K562 (cell line): ENCODE measurements around the gene ORMDL1. TPM values are rescaled to one million over a fixed set of nuclear protein-coding genes. Genes with fewer than 3 reads are reported as not detected.

Source experiments
- ATF1 ChIP-seq, 2 experiments: fragments of 450-650 bp in 1 of 2; IDR thresholded peaks; 2 replicates each; pipeline ENCODE4 v1.6.1; 2016; ENCODE audit warnings: missing compliant biosample characterization in 1 of 2, missing genetic modification characterization in 1 of 2
- ATF7 ChIP-seq: fragments of 450-650 bp; IDR thresholded peaks from 2 replicates; pipeline ENCODE4 v1.7.1; 2014; ENCODE audit warnings: mild to moderate bottlenecking, moderate library complexity
- CBFA2T2 ChIP-seq: fragments of 450-650 bp; conservative IDR thresholded peaks from 2 replicates; pipeline ENCODE4 v1.6.1; 2017; ENCODE audit warnings: mild to moderate bottlenecking
- ERF ChIP-seq: fragments of 450-650 bp; formaldehyde crosslinking; IDR thresholded peaks from 2 replicates; pipeline ENCODE4 v1.4.0; 2020; ENCODE audit warnings: mild to moderate bottlenecking, mixed read lengths
- GABPB1 ChIP-seq: sonication (generic); formaldehyde crosslinking; IDR thresholded peaks from 2 replicates; pipeline ENCODE4 v1.8.0; 2022; ENCODE audit warnings: mild to moderate bottlenecking, missing genetic modification reagents
- KDM2B ChIP-seq: fragments of 250-450 bp; sonication (Bioruptor Pico); IDR thresholded peaks from 2 replicates; pipeline ENCODE4 v1.8.0; 2021; ENCODE audit warnings: mild to moderate bottlenecking, moderate library complexity
- LCOR ChIP-seq: sonication (generic); formaldehyde crosslinking; IDR thresholded peaks from 2 replicates; pipeline ENCODE4 v1.8.0; 2022; ENCODE audit warnings: mild to moderate bottlenecking, missing genetic modification reagents
- NEUROD1 ChIP-seq: fragments of 150-350 bp; IDR thresholded peaks from 2 replicates; pipeline ENCODE4 v1.6.1; 2014; ENCODE audit warnings: borderline replicate concordance, low read length, low read depth; ENCODE audit not compliant: partially characterized antibody
- NFXL1 ChIP-seq: fragments of 450-650 bp; formaldehyde crosslinking; IDR thresholded peaks from 2 replicates; pipeline ENCODE4 v1.4.0; 2021; ENCODE audit warnings: mild to moderate bottlenecking
- NR1H2 ChIP-seq: sonication (generic); formaldehyde crosslinking; IDR thresholded peaks from 2 replicates; pipeline ENCODE4 v1.4.0; 2020; ENCODE audit warnings: mild to moderate bottlenecking, missing genetic modification reagents
- NR2C2 ChIP-seq, 2 experiments: fragments of 200-800 bp in 1 of 2; sonication (Bioruptor generic) in 1 of 2; sonication (generic) in 1 of 2; formaldehyde crosslinking in 1 of 2; IDR thresholded peaks; 2 replicates each; pipeline versions ENCODE4 v1.6.1 to v1.8.0; 2016 to 2022; ENCODE audit warnings: mild to moderate bottlenecking in 1 of 2, missing compliant biosample characterization in 1 of 2, missing genetic modification characterization in 1 of 2, missing genetic modification reagents in 1 of 2
- SREBF2 ChIP-seq: sonication (generic); formaldehyde crosslinking; IDR thresholded peaks from 2 replicates; pipeline ENCODE4 v1.4.0; 2020; ENCODE audit warnings: mild to moderate bottlenecking, missing genetic modification reagents
- TAF9B ChIP-seq: fragments of 450-650 bp; IDR thresholded peaks from 2 replicates; pipeline ENCODE4 v1.6.1; 2018; ENCODE audit warnings: mild to moderate bottlenecking; ENCODE audit not compliant: partially characterized antibody
- TBP ChIP-seq: optimal IDR thresholded peaks from 2 replicates; pipeline ENCODE3; 2011; ENCODE audit warnings: low read depth, low read length, improper control_type of control experiment
- TCF7 ChIP-seq: sonication (generic); IDR thresholded peaks from 2 replicates; pipeline ENCODE4 v1.6.1; 2016; ENCODE audit warnings: antibody characterized with exemption, borderline replicate concordance
- TSC22D4 ChIP-seq: fragments of 450-650 bp; IDR thresholded peaks from 2 replicates; pipeline ENCODE4 v1.6.1; 2016; ENCODE audit warnings: missing genetic modification characterization, missing biosample characterization, control low read depth
- ZNF174 ChIP-seq: fragments of 250-450 bp; sonication (Bioruptor Pico); IDR thresholded peaks from 2 replicates; pipeline ENCODE4 v1.4.0; 2020; ENCODE audit warnings: mild to moderate bottlenecking
- ZNF76 ChIP-seq: fragments of 250-450 bp; sonication (Bioruptor Pico); IDR thresholded peaks from 2 replicates; pipeline ENCODE4 v1.4.0; 2020; ENCODE audit warnings: mild to moderate bottlenecking, moderate library complexity, borderline replicate concordance
- polyA plus RNA-seq, 8 experiments: library from polyadenylated mRNA; depleted of rRNA in 4 of 8; stranded (reverse) in 5 of 8; unstranded in 3 of 8; fragments of >200 nt; fragmentation: Nextera tagmentation in 2 of 8; fragmentation: Illumina TruSeq in 1 of 8; extraction: Ambion mirVana in 2 of 8; extraction: Trizol in 1 of 8; gene quantifications; 2 replicates each; pipeline versions ENCODE4 v1.2.1 to v1.2.3, GENCODE V29; 2011 to 2014; ENCODE audit warnings: inconsistent platforms in 1 of 8, missing spikeins in 1 of 8
- total RNA-seq, 7 experiments: library from RNA; depleted of rRNA in 6 of 7; stranded (reverse); fragments of >200 nt in 6 of 7; fragmentation: Illumina TruSeq in 2 of 7; extraction: Trizol in 2 of 7; gene quantifications; 2 replicates each; pipeline versions ENCODE4 v1.2.1 to v1.2.3, GENCODE V29; 2011 to 2021; ENCODE audit warnings: low replicate concordance in 1 of 7
- TF ChIP-seq, protein P1 (sequence below): fragments of 150-350 bp; conservative IDR thresholded peaks from 2 replicates; pipeline ENCODE4 v1.6.1; 2014; ENCODE audit warnings: low read length
- TF ChIP-seq, protein P2 (sequence below): fragments of 450-650 bp; IDR thresholded peaks from 2 replicates; pipeline ENCODE4 v1.6.1; 2014; ENCODE audit warnings: low read depth, mild to moderate bottlenecking, moderate library complexity, borderline replicate concordance
- TF ChIP-seq, protein P3 (sequence below): fragments of 200-800 bp; sonication (Bioruptor generic); IDR thresholded peaks from 2 replicates; pipeline ENCODE4 v1.6.1; 2017; ENCODE audit warnings: missing genetic modification characterization, missing compliant biosample characterization
- TF ChIP-seq, protein P4 (sequence below): sonication (generic); formaldehyde crosslinking; IDR thresholded peaks from 2 replicates; pipeline ENCODE4 v1.8.1; 2023; ENCODE audit warnings: mild to moderate bottlenecking, missing genetic modification reagents, moderate library complexity

Gene ORMDL1
- total and polyA plus RNA-seq, 9 of the 15 experiments (the other 6 are each of a cell fraction or from before 2014, with no cell fraction given): 35.1 to 74.2 (median 50.0) TPM

DNA sequence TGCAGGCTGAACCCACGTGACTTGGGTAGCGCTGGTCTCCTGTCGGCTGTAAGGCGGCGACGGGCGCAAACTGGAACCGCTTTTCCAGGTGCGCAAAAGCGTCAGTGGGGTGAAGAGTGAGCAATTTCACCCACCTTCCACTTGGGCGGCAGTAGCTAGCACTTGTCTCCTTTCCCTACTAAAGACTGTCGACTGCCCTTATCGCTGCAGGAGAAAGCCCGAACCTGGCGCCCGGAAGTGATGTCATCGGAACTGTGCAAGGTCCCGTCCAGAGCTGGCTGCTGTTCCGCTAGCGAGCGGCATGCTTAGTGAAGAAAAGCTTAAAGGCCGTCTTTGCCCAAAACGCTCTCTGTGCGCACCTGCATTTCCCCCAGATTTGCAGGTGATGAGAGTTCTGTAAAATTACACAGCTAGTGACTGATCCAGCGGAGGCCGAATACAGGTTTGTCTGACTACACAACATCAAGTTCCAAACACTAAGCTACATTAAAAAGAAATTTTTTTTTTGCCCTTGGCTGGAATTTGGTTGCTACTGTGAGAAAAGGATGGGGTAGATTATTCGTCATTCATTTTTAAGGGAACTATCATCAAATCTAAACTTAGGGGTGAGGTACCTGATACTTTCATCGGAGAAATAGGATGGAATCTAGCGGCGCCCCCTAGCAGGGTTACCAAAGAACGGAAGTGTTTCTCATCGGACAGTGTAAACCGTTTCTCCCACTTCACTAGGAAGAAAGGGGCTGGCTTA, 21.4 kb downstream of the ORMDL1 start, which contains the start of gene OSGEPL1 (continued):
- TF ChIP-seq NEUROD1 (no peak), TSC22D4 (tag) (no peak), NR1H2 (CRISPR knock-in tag) (0 out of 2 replicates have a peak, but pooled peaks have one; percentile 33), SREBF2 (no peak), TCF7 (no peak), KDM2B (no peak), TAF9B (peak; percentile 33), ZNF76 (CRISPR knock-in tag) (no peak), TBP (peak; percentile 68), LCOR (CRISPR knock-in tag) (peak; percentile 77; the same call in 1 of the 2 replicates), ATF1 (CRISPR knock-in tag; IDR thresholded peaks at IDR 0.05) (peak; percentile 32; the same call in 1 of the 2 replicates), ATF1 (tag; IDR thresholded peaks at IDR 0.05) (peak; percentile 95), GABPB1 (CRISPR knock-in tag) (peak; percentile 96), NR2C2 (CRISPR knock-in tag; IDR thresholded peaks at IDR 0.05) (no peak), NR2C2 (tag; IDR thresholded peaks at IDR 0.05) (peak; percentile 83), ATF7 (peak; percentile 96), CBFA2T2 (peak; percentile 55), NFXL1 (CRISPR knock-in tag) (no peak), ZNF174 (CRISPR knock-in tag) (no peak), ERF (CRISPR knock-in tag) (no peak)
- TF ChIP-seq, protein P1, sequence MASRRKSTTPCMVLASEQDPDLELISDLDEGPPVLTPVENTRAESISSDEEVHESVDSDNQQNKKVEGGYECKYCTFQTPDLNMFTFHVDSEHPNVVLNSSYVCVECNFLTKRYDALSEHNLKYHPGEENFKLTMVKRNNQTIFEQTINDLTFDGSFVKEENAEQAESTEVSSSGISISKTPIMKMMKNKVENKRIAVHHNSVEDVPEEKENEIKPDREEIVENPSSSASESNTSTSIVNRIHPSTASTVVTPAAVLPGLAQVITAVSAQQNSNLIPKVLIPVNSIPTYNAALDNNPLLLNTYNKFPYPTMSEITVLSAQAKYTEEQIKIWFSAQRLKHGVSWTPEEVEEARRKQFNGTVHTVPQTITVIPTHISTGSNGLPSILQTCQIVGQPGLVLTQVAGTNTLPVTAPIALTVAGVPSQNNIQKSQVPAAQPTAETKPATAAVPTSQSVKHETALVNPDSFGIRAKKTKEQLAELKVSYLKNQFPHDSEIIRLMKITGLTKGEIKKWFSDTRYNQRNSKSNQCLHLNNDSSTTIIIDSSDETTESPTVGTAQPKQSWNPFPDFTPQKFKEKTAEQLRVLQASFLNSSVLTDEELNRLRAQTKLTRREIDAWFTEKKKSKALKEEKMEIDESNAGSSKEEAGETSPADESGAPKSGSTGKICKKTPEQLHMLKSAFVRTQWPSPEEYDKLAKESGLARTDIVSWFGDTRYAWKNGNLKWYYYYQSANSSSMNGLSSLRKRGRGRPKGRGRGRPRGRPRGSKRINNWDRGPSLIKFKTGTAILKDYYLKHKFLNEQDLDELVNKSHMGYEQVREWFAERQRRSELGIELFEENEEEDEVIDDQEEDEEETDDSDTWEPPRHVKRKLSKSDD: no peak
- TF ChIP-seq, protein P2, sequence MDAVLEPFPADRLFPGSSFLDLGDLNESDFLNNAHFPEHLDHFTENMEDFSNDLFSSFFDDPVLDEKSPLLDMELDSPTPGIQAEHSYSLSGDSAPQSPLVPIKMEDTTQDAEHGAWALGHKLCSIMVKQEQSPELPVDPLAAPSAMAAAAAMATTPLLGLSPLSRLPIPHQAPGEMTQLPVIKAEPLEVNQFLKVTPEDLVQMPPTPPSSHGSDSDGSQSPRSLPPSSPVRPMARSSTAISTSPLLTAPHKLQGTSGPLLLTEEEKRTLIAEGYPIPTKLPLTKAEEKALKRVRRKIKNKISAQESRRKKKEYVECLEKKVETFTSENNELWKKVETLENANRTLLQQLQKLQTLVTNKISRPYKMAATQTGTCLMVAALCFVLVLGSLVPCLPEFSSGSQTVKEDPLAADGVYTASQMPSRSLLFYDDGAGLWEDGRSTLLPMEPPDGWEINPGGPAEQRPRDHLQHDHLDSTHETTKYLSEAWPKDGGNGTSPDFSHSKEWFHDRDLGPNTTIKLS: no peak; the same call in 1 of the 2 replicates
- TF ChIP-seq, protein P3, sequence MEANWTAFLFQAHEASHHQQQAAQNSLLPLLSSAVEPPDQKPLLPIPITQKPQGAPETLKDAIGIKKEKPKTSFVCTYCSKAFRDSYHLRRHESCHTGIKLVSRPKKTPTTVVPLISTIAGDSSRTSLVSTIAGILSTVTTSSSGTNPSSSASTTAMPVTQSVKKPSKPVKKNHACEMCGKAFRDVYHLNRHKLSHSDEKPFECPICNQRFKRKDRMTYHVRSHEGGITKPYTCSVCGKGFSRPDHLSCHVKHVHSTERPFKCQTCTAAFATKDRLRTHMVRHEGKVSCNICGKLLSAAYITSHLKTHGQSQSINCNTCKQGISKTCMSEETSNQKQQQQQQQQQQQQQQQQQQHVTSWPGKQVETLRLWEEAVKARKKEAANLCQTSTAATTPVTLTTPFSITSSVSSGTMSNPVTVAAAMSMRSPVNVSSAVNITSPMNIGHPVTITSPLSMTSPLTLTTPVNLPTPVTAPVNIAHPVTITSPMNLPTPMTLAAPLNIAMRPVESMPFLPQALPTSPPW (CRISPR knock-in tag): no peak
- TF ChIP-seq, protein P4, sequence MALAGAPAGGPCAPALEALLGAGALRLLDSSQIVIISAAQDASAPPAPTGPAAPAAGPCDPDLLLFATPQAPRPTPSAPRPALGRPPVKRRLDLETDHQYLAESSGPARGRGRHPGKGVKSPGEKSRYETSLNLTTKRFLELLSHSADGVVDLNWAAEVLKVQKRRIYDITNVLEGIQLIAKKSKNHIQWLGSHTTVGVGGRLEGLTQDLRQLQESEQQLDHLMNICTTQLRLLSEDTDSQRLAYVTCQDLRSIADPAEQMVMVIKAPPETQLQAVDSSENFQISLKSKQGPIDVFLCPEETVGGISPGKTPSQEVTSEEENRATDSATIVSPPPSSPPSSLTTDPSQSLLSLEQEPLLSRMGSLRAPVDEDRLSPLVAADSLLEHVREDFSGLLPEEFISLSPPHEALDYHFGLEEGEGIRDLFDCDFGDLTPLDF (CRISPR knock-in tag): 0 out of 2 replicates have a peak, but pooled peaks have one; percentile 22
